Fibroblast of skin of left biceps (primary cell): ENCODE measurements around the gene AP1S1.
"Not testable (repeated sequence)": the region's sequence is repeated elsewhere in the genome, so short reads cannot be mapped to it uniquely, and the experiment has no call there.

Source experiments
- DNase-seq, 2 experiments: peaks; one replicate each; pipeline ENCODE4 v3.0.0-alpha.2; 2013; ENCODE audit warnings: low read depth in 2 of 2

Gene AP1S1

DNA sequence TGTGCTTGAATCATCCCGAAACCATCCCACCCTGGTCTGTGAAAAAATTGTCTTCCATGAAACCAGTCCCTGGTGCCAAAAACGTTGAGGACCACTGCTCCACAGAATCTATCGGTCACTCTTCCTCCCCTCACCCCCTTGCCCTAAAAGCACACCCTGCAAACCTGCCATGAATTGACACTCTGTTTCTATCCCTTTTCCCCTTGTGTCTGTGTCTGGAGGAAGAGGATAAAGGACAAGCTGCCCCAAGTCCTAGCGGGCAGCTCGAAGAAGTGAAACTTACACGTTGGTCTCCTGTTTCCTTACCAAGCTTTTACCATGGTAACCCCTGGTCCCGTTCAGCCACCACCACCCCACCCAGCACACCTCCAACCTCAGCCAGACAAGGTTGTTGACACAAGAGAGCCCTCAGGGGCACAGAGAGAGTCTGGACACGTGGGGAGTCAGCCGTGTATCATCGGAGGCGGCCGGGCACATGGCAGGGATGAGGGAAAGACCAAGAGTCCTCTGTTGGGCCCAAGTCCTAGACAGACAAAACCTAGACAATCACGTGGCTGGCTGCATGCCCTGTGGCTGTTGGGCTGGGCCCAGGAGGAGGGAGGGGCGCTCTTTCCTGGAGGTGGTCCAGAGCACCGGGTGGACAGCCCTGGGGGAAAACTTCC is 28.2 kb upstream of the AP1S1 start:
- DNase-seq, result peak in 1 of 2 experiments; percentile 54

DNA sequence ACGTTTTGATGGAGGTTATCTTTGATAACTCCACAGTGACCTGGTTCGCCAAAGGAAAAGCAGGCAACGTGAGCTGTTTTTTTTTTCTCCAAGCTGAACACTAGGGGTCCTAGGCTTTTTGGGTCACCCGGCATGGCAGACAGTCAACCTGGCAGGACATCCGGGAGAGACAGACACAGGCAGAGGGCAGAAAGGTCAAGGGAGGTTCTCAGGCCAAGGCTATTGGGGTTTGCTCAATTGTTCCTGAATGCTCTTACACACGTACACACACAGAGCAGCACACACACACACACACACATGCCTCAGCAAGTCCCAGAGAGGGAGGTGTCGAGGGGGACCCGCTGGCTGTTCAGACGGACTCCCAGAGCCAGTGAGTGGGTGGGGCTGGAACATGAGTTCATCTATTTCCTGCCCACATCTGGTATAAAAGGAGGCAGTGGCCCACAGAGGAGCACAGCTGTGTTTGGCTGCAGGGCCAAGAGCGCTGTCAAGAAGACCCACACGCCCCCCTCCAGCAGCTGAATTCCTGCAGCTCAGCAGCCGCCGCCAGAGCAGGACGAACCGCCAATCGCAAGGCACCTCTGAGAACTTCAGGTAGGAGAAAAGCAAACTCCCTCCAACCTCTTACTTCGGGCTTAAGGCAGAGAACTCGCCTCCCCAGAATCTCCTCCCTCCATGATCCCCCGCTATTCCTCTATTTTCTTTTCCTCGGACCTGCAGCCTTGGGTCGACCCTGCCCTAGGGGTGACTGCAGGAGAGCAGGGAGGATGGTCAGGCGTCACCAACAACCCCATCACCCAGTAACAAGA is 27.4 kb upstream of the AP1S1 start, which contains the start of gene SERPINE1:
TSS of gene SERPINE1 (plus strand) at position 454 of the 809 bp plus-strand sequence. CDS start 1,290 bp downstream, outside the sequence.
- DNase-seq, result peak; percentile 99

DNA sequence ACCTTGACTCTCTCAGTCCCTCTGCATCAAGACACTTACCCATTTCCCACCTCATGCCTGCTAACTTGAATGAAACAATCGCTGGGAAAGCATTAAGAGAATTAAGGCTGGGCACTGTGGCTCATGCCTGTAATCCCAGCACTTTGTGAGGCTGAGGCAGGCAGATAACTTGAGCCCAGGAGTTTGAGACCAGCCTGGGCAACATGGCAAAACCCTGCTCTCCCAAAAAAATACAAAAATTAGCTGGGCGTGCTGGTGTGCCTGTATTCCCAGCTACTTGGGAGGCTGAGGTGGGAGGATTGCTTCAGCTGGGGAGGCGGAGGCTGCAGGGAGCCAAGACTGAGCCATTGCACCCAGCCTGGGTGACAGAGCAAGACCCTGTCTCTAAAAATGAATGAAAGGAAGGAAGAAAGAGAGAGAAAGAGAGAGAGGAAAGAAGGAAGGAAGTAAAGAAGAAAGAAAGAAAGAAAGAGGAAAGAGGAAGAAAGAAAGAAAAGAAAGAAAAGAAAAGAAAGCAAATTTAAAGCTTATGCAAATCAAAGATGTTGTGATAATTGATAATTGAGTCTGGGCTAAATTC is 26.7 kb upstream of the AP1S1 start:
- no peak for DNase-seq

DNA sequence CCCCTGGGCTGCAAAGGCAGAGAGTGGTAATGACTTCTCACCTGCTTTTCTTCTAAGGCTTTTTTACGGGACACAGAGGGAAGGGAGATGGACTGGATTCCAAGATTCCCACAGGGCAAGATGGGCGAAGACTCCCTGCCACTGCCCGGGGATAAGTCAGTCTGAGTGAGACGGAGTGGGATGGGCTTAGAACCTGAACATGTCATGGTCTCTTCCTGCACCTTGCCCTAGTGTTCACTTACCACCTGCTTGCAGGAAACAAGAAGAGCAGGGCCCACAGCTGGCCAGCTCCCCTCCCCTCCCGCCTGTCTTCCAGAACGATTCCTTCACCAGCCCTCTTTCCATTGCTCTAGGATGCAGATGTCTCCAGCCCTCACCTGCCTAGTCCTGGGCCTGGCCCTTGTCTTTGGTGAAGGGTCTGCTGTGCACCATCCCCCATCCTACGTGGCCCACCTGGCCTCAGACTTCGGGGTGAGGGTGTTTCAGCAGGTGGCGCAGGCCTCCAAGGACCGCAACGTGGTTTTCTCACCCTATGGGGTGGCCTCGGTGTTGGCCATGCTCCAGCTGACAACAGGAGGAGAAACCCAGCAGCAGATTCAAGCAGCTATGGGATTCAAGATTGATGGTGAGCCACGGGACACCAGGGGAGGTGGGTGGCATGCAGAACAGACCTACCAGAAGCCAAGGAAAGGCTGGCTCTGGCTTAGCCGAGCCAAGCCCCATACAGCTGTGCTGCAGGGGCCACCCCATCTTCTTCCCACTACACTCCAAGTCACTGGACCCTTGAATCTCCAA is 26.0 kb upstream of the AP1S1 start:
- DNase-seq, result no peak

DNA sequence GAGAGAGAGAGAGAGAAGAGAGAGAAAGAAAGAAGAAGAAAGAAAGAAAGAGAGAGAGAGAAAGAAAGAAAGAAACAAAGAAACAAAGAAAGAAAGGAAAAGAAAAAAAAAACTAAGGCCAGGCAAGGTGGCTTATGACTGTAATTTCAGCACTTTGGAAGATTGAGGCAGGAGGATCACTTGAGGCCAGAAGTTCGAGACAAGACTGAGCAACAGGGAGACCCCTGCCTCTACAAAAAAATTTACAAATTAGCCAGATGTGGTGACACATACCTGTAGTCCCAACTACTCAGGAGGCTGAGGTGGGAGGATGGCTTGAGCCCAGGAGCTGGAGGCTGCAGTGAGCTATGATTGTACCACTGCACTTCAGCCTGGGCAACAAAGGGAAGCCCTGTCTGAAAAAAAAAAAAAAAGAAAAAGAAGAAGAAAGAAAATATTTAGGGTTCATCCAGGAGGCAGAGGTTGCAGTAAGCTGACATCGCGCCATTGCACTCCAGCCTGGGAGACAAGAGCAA is 24.6 kb upstream of the AP1S1 start:
- no peak for DNase-seq

DNA sequence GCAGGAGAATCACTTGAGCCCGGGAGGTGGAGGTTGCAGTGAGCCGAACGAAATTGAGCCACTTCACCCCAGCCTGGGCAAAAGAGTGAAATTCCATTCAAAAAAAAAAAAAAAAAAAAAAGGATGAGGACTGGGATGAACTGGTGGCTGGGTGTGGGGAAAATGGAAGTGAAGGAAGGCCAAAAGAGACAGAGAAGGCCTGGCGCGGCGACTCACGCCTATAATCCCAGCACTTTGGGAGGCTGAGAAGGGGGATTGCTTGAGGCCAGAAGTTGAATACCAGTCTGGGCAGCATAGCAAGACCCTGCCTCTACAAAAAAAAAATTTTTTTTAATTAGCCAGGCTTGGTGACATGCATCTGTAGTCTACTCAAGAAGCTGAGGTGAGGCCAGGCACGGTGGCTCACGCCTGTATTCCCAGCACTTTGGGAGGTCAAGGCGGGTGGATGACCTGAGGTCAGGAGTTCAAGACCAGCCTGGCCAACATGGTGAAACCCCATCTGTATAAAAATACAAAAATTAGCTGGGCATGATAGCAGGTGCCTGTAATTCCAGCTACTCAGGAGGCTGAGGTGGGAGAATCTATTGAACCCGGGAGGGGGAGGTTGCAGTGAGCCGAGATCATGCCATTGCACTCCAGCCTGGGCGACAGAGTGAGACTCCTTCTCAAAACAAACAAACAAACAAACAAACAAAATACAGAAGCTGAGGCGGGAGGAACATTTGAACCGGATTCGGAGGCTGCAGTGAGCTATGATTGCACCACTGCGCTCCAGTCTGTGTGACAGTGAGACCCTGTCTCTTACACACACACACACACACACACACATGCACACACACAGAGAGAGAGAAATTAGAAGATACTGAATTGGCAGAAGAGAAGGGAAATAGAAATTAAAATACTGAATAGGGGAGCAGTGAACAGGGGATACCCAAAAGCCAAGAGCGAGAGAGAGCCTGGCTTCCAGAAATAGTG is 21.4 kb upstream of the AP1S1 start:
- DNase-seq, result not testable (repeated sequence)

DNA sequence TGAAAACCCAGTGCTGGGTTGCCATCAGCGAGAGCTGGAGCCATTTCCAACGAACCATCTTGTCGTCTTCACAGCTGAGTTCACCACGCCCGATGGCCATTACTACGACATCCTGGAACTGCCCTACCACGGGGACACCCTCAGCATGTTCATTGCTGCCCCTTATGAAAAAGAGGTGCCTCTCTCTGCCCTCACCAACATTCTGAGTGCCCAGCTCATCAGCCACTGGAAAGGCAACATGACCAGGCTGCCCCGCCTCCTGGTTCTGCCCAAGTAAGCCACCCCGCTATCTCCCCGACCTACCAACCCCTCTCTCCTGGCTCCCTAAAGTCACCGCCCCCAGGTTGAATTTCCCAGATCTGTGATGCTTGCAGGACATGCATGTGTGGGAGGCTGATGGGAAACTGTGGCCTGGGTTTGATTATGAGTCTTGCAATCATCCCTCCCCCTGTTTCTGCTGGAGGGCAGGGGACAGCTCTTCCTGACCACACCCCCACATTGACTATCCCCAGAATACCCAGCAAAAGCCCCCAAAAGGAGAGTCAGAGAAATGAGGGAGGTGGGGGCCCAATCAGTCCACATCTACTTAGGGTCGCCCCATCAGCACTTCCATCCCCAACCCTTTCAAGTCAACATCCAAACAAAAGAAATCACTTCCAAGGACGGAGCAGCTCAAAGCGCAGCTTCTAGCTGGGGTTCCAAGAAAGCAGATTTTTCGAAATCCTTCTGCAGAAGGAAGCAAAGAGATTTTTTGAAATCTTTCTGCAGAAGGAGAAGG is 20.5 kb upstream of the AP1S1 start:
- no peak for DNase-seq

DNA sequence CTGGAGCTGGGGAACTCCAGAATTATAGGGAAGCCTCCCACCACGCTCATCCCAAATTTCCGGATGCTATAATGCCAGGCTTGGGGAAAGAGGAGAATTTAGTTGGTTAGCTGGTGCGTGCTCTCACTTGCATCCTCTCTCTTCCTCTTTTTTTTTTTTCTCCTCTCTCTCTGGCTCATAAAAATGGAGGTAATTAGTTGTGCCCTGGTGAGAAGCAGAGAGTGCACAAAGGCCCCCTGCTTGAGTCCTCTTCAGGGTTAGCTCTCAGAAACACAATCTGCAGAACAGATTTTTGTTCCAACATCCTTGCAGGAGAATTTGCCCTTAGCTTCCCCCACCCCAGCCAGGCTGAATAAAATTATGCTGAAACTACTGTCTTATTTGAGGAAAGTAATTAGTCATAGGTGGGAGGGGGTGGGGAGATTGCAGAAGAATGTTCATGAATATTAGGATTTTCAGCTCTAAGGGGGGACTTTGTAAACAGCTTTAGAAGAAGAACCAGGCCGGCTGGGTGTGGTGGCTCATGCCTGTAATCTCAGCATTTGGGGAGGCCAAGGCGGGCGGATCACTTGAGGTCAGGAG is 19.8 kb upstream of the AP1S1 start:
- DNase-seq, result peak in 1 of 2 experiments; percentile 44

DNA sequence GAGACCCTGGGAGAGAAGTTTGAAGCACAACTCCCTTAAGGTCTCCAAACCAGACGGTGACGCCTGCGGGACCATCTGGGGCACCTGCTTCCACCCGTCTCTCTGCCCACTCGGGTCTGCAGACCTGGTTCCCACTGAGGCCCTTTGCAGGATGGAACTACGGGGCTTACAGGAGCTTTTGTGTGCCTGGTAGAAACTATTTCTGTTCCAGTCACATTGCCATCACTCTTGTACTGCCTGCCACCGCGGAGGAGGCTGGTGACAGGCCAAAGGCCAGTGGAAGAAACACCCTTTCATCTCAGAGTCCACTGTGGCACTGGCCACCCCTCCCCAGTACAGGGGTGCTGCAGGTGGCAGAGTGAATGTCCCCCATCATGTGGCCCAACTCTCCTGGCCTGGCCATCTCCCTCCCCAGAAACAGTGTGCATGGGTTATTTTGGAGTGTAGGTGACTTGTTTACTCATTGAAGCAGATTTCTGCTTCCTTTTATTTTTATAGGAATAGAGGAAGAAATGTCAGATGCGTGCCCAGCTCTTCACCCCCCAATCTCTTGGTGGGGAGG is 16.5 kb upstream of the AP1S1 start:
- DNase-seq, result no peak

DNA sequence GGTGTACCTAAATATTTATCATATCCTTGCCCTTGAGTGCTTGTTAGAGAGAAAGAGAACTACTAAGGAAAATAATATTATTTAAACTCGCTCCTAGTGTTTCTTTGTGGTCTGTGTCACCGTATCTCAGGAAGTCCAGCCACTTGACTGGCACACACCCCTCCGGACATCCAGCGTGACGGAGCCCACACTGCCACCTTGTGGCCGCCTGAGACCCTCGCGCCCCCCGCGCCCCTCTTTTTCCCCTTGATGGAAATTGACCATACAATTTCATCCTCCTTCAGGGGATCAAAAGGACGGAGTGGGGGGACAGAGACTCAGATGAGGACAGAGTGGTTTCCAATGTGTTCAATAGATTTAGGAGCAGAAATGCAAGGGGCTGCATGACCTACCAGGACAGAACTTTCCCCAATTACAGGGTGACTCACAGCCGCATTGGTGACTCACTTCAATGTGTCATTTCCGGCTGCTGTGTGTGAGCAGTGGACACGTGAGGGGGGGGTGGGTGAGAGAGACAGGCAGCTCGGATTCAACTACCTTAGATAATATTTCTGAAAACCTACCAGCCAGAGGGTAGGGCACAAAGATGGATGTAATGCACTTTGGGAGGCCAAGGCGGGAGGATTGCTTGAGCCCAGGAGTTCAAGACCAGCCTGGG is 15.9 kb upstream of the AP1S1 start:
- peak; percentile 87 to 88 for DNase-seq

DNA sequence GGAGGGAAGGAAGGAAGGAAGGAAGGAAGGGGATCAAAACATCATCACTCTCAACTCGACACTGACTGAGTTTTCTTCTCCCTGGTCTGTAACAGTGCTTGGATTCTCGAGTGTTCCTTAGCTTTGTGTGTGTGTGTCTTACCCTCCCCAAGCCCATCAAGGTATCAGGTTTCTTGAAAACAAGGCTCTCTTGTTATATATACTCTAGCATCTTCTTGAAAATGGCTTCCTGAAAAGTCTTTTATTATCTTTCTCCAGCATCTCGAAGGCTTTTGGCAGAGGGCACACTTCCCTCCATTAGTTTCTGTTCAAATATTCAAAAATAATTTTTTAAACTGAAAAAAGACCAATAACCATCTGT is 14.0 kb upstream of the AP1S1 start:
- no peak for DNase-seq

DNA sequence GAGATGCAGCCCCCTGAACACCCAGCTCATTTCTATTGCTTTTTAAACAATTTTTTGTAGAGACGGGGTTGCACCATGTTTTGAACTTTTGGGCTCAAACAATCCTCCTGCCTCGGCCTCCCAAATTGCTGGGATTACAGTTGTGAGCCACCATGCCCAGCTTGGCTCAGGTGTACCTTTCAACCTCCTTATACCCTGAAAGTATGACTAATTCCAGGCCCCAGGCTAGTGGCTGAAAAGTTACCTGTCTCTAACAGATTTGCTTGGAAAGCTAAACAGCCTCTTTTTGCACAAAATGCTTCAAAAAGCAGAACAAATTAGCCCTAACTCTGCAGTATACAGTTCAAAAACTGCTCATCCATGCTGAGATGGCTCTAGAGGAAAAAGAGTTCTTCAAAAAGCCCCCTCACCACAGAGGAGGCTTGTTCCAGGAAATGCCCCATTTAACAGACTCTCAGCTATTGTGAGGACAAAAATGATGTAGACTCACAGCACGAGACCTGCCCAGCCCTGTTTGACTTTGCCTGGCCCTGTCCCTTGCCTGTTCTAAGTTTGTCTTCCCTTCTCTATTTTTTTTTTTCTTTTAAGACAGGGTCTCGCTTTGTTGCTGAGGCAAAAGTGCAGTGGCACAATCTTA is 13.4 kb upstream of the AP1S1 start:
- no peak for DNase-seq

DNA sequence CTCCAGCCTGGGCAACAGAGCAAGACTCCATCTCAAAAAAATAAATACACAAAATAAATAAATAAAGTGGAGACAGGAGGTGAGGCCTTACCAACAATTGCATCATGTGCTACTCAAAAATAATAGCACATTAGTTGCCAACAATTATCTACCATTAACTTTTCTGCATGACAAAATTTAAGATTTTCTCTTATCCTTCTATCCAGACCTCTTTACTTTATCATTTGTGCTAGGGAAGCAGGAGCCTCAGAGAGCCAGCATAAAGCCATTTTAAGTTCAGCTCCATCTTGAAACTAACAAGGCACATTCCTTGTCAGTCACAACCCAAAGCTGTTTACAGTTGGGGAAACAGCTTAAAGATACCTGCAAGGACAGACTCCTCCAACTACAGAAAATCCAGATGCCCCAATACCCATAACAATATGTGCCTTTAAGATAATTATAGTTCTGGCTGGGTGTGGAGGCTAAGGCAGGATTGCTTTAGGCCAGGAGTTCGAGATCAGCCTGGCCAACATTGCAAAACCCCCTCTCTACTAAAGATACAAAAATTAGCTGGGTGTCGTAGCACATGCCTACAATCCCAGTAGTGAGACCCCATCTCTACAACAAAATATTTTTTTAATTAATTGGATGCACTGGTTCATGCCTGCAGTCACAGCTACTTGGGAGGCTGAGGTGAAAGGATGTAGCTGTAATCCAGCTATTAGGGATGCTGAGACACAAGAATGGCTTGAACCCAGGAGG is 2.2 kb upstream of the AP1S1 start:
- no peak for DNase-seq

DNA sequence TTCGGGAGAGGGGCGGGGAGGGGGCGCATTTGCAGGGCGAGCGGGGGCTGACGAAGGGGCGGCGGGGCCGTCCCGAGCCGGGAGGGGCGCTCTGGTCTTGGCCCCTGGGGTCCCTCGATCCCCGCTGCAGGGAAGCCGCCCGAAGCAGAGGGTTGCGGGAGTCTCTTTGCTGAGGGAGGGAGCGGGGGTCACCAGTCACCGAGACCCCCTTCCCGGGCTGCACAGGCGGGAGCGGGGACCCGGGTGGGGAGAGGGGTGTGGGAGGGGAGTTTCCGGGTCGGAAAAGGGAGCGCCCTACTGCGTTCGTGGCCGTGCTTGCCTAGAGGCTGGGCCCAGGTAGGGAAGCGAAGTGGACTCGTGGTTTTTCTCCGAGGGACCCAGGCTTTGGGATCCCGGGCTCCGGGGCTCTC is 422 bp downstream of the AP1S1 start:
- no peak for DNase-seq

DNA sequence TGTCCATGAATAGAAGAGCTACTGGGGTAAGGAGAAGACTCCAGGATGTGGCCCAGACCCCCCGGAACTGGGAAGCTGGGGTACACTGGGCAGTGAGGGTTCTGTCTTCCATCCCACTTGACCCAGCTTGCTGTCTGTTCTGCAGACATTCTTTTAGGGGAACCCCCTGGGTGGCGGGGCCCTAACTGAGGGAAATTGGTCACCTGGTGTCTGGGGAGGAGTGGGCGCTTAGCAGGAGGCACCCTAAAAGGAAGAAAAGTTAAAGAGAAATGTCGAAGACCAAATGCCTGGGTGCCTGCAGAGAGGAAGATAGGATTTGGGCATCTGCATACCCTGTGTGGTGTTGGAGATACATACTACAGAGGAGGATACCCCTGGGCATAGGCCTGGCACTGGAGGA is 1.0 kb downstream of the AP1S1 start:
- DNase-seq, result no peak

DNA sequence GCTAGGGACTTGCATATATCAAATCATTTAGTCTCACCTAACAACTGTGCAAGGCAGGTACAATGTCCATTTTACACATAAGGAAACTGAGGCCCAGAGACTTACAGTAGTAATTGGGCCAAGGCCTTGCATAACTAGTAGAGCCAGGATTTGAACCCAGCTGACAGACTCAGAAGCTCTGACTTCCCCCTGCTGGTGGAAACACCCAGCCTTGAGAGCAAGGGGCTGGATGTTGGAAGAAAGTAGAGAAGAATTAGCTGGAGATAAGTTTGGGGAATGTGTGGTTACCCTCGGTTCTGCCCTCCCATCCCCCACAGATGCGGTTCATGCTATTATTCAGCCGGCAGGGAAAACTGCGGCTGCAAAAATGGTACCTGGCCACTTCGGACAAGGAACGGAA is 2.0 kb downstream of the AP1S1 start:
- no peak for DNase-seq

DNA sequence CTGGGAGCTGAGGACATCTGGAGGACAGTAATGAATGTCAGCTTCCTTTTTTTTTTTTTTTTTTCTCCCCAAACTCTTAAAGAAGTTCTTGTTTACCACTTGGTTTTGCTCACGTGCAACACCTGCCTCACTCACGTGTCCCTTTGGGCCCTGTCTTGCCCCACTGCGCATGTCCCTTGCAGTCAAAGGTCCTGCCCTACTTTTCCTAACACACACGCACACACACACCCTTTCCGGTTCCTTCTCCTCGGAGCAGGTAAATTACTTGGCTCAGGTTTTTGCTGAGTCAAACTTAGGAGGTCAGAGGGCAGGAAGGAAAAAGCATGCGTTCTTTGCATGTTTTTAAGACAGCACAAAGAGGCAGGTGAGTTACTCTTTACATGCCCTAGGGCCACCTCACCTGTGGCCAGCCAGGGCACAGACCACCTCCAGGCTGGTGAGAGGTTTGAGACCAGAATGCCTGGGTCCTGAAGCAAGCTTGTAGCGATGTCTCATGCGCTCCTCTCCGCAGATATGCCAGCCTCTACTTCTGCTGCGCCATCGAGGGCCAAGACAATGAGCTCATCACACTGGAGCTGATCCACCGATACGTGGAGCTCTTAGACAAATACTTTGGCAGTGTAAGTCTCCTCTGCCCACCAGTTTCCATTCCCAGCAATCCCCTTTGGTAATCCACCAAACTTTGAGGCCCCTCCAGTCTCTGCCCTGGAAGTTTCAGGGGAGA is 2.8 kb downstream of the AP1S1 start:
- no peak for DNase-seq
